Activated T-cell treated with anti-CD3 and anti-CD28 coated beads, Interleukin-2, amount 50 U/mL, for 72 hours (primary cell): Measurements from ENCODE around the gene CPNE1. TPM values are rescaled to one million over a fixed set of nuclear protein-coding genes. Genes with fewer than 3 reads are reported as not detected.
A peak's percentile ranks its signal among the peaks of the same experiment; 100 is the strongest.

Experiments
- ATAC-seq, 2 donors: fragments of 150-1000 bp; cut with Tn5 transposase; replicated peaks in 1 of 2; 2 replicates each; pipeline ENCODE4 v1.10.0; 2021; ENCODE audit warnings: moderate library complexity in 2 of 2, mild to moderate bottlenecking in 1 of 2
- DNase-seq, 2 donors: peaks; one replicate each; pipeline ENCODE4 v3.0.0; 2021 to 2022; ENCODE audit warnings: mixed read lengths in 1 of 2
- H3K27ac Mint-ChIP-seq: one replicate; pipeline ENCODE4 v1.8.0; 2022; ENCODE audit warnings: mild to moderate bottlenecking, moderate library complexity, mixed read lengths
- H3K27me3 Mint-ChIP-seq: one replicate; pipeline ENCODE4 v1.8.0; 2022; ENCODE audit warnings: low read depth, mixed read lengths
- H3K36me3 Mint-ChIP-seq, 2 donors: one replicate each; pipeline ENCODE4 v1.8.0; 2022; ENCODE audit warnings: mixed read lengths in 2 of 2, mild to moderate bottlenecking in 1 of 2; ENCODE audit not compliant: insufficient read depth in 2 of 2
- H3K4me1 Mint-ChIP-seq: one replicate; pipeline ENCODE4 v1.8.0; 2022; ENCODE audit warnings: low read depth, mixed read lengths
- H3K4me3 Mint-ChIP-seq, 2 donors: one replicate each; pipeline ENCODE4 v1.8.0; 2022; ENCODE audit warnings: mild to moderate bottlenecking in 2 of 2, mixed read lengths in 2 of 2, moderate library complexity in 2 of 2
- H3K9me3 Mint-ChIP-seq, 2 donors: one replicate each; pipeline ENCODE4 v1.8.0; 2022; ENCODE audit warnings: mixed read lengths in 2 of 2
- total RNA-seq, 2 donors: library from RNA; stranded (reverse); gene quantifications; one replicate each; pipeline ENCODE4 v1.2.3, GENCODE V29; 2022

Gene CPNE1
- total RNA-seq, 2 donors from 2014 or later: 459 to 512 TPM

DNA sequence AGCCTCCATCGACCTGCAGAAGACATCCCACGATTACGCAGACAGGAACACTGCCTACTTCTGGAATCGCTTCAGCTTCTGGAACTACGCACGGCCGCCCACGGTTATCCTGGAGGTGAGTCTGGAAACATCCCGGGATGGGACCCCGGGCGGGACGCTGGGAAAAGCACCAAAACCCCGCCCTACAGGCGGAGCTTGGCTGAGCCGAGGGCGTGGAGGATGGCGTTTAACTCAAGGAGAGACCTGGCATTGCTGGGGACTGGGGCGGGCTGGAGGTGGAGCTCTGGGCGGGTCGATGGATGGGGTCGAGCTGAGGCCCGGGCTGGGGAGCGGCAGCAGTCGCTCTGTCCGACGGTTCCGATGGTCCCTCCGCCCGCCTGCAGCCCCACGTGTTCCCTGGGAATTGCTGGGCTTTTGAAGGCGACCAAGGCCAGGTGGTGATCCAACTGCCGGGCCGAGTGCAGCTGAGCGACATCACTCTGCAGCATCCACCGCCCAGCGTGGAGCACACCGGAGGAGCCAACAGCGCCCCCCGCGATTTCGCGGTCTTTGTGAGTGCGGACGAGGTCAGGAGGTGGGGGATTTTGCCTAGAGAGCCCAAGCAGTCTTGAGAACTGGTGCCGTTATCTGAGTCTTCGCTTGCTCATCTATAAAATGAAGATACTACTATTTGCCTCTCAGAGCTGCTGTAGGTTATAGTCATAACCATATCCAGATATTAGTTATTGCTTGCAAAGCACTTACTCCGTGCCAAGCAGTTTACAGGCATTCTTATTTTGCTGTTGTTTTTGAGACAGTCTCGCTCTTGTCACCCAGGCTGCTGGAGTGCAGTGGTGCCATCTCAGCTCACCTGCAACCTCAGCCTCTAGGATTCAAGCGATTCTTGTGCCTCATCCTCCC, 45.3 kb downstream of the CPNE1 start:
- Mint-ChIP-seq H3K27ac (peak overlapping the region; percentile 79), H3K27me3 (no peaks in the 10 kb centered on the region), H3K4me3 (peak overlapping the region; percentile 80 to 86), H3K4me1 (peaks cover 64% of the 10 kb centered on the region), H3K9me3 (no peaks in the 10 kb centered on the region), H3K36me3 (peaks cover 0 to 2% of the 10 kb centered on the region in 2 donors)
- DNase-seq (peak; percentile 90 to 94), ATAC-seq (peak; percentile 59)

DNA sequence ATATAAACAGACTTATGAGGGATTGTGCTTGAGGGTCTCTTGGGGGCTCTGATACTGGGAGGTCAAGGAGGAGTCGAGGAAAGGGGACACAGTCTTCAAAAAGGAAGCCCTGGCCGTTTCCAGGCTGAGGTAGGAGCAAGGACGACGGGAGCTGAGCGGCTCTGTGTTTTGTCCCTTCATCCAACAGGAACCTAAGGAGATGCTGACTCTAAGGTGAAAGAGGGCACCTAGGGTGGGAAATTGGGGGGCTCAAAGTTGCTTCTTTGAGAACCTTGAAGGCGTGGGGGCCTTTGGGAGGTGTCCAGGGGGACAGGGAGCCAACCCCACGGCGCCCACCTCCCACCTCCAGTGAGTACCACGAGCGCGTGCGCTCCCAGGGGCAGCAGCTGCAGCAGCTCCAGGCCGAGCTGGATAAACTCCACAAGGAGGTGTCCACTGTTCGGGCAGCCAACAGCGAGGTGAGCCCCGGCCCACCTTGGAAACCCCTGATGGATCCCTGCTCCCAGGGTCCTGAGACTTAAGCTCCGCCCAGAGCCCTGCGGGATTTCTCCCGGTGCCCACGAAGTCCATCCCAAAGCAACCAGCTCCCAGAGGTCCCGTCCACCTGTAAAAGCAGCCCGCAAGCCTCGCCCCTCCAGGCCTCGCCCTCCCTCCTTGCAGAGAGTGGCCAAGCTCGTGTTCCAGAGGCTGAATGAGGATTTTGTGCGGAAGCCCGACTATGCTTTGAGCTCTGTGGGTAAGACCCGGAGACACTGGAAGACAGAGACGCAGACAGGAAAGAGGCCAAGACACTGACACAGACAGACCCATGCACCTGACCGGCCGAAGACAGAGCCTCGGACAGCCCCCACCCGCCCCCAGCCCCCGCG, 46.2 kb downstream of the CPNE1 start:
- ATAC-seq (no peak), DNase-seq (peak; percentile 26)
- peak overlapping the region; percentile 80 to 86 for H3K4me3 Mint-ChIP-seq
- peaks cover 0 to 2% of the 10 kb centered on the region in 2 donors for H3K36me3 Mint-ChIP-seq
- peaks cover 67% of the 10 kb centered on the region for H3K4me1 Mint-ChIP-seq
- H3K27me3 Mint-ChIP-seq: no peaks in the 10 kb centered on the region
- no peaks in the 10 kb centered on the region for H3K9me3 Mint-ChIP-seq
- H3K27ac Mint-ChIP-seq: peak overlapping the region; percentile 59

DNA sequence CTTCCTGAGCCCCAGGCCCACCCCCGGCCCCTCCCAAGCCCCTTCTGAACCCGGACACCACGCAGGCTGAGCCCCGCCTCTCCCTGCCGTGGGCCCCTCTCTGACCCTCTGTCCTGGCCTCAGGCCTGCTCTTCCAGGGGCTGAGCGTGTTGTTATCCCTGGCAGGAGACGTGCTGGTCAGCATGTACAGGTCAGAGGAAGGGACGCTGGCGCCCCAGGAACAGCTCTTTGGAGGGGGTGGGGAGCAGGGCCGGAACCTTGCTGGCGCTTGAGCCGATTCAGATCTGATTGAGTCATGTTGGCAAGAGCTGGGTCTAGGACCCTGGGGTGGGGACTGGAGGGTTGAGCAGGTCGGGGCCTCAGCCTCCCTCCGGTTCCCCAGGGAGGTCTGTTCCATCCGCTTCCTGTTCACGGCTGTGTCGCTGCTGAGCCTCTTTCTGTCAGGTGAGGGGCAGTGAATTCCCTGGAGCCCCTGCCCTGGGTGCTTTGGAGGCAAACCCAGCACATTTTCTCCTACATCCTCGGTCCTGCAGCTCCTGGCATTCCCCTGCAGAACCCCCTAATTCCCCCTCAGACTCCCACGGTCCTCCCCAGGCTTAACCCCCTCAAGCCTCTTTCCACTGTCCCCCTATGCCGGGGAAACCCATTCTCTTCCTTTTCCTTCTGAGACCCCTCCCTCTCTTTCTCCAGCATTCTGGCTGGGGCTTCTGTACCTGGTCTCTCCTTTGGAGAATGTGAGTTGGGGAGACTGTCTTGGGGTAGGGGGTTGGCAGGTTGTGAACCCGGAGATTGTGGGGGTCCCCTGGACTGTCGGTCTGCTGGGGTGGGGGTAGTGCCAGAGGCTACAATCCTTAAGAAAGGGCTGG, 47.1 kb downstream of the CPNE1 start:
- no peaks in the 10 kb centered on the region for H3K27me3 Mint-ChIP-seq
- ATAC-seq: peak; percentile 5 to 6

DNA sequence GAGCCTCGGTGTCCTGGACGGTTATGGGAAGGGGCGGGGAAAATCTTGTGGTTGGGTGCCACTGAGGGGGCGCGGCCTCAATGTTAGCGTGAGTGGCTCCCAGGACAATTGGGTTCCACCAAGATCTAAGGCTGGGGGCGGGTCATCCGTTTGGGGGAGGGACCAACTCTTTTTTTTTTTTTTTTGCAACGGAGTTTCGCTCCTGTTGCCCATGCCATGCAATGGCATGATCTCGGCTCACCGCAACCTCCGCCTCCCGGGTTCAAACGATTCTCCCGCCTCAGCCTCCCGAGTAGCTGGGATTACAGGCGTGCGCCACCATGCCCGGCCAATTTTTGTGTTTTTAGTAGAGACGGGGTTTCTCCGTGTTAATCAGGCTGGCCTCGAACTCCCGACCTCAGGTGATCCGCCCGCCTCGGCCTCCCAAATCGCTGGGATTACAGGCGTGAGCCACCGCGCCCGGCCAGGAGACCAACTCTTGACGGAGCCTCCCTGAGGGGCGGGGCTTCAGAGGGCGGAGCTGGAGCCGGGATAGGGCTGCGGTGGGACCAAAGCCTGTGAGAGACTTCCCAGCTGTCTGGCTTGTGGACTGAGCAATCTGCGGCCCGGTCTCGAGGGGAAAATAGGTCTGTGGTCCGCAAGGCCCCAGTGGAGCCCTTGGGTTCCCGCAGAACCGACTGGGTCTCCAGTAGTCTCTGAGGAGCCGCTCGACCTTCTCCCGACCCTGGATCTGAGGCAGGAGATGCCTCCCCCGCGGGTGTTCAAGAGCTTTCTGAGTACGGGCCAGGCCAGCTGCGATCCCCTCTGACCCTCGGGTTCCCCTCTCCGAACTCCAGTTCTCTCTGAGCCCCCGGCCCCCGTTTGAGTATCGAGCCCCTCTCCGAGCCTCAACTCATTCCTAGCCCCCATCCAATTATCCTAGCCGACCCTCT, 48.0 kb downstream of the CPNE1 start:
- DNase-seq: peak; percentile 62 to 99
- Mint-ChIP-seq H3K27ac (peak overlapping the region; percentile 84), H3K9me3 (no peaks in the 10 kb centered on the region), H3K4me3 (peak overlapping the region; percentile 80 to 86), H3K27me3 (no peaks in the 10 kb centered on the region), H3K36me3 (peaks cover 0 to 2% of the 10 kb centered on the region in 2 donors), H3K4me1 (peaks cover 64% of the 10 kb centered on the region)
- ATAC-seq: no peak

More for the DNA sequence above, 47.1 kb downstream of the CPNE1 start:
- H3K4me1 Mint-ChIP-seq: peaks cover 67% of the 10 kb centered on the region
- no peaks in the 10 kb centered on the region for H3K9me3 Mint-ChIP-seq
- H3K36me3 Mint-ChIP-seq: peaks cover 0 to 2% of the 10 kb centered on the region in 2 donors
- H3K4me3 Mint-ChIP-seq: peak overlapping the region; percentile 80 to 86
- peak; percentile 69 to 76 for DNase-seq
- peak overlapping the region; percentile 73 for H3K27ac Mint-ChIP-seq

DNA sequence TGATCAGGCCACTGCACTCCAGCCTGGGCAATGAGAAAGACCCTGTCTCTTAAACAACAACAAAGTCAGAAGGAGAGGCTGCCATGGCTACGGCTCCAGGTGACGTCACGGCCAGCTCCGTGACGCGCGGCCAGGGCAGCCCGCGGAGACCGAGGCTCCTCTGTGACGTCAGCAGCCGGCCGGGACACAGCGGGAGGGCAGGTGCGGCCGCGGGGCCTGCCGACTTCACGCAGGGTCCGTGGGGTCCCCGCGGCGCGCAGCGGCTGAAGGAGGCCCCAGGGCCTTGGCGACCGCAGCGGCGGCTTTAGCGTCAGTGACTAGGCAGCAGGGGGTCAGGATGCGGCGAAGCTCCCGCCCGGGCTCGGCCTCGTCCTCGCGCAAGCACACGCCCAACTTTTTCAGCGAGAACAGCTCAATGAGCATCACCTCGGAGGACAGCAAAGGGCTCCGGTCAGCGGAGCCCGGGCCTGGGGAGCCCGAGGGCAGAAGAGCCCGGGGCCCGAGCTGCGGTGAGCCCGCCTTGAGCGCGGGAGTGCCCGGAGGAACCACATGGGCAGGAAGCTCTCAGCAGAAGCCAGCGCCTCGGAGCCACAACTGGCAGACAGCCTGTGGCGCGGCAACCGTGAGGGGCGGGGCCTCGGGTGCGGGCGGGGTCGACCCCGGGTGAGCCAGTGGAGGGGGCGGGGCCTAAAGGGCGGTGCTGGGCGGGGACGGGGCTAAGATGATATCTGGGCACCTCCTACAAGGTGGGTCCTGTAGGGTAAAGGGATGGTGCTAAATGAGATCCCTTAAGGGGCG, 48.8 kb downstream of the CPNE1 start, which contains the start of gene SPAG4:
SPAG4 (plus strand) TSS at position 163 of the 798 bp plus-strand sequence; CDS start at position 338, 175 bp downstream.
- H3K27me3 Mint-ChIP-seq: no peaks in the 10 kb centered on the region
- no peaks in the 10 kb centered on the region for H3K9me3 Mint-ChIP-seq
- H3K36me3 Mint-ChIP-seq: no peaks in the 10 kb centered on the region
- DNase-seq: peak; percentile 80 to 100
- H3K4me1 Mint-ChIP-seq: peaks cover 55% of the 10 kb centered on the region
- H3K27ac Mint-ChIP-seq: peak within 1 kb of the TSS; percentile 89
- ATAC-seq: peak; percentile 83 to 85
- peak within 1 kb of the TSS; percentile 86 to 89 for H3K4me3 Mint-ChIP-seq

DNA sequence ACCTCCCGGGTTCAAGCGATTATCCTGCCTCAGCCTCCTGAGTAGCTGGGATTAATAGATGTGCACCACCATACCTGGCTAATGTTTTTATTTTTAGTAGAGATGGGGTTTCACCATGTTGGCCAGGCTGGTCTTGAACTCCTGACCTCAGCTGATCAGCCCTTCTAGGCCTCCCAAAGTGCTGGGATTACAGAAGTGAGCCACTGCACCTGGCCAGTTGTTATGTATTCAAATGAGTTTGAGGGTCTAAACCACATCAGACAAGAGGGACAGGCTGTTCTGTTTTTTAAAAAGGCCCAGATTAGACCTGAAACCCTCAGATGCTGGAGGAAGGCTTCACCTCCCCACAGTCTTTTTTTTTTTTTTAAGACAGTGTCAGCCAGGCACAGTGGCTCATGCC, 53.2 kb downstream of the CPNE1 start:
- Mint-ChIP-seq H3K4me1 (peaks cover 17% of the 10 kb centered on the region), H3K27ac (no peak overlapping the region), H3K27me3 (no peaks in the 10 kb centered on the region), H3K4me3 (no peak overlapping the region), H3K36me3 (no peaks in the 10 kb centered on the region), H3K9me3 (no peaks in the 10 kb centered on the region)
- DNase-seq: no peak
- no peak for ATAC-seq

DNA sequence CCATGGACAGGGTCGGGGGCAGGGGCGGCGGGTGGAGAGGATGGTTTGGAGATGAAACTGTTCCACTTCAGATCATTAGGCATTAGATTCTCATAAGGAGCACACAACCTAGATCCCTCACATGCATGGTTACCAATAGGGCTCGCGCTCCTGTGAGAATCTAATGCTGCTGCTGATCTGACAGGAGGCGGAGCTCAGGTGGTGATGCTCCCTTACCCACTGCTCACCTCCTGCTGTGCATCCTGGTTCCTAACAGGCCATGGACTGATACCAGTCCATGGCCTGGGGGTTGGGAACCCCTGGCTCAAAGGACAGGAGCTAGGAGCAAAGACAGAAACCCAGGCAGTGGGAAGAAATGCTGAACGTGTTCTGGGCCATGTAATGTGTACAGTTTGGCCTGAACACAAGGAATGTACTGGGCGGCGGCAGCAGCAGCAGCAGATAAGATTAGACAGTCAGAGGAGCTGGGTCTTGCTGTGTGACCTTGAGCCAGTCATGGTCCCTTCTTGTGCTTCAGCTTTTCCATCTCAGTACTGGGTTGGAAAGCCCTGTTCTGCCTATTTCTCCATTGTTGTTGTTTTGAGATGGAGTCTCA, 53.8 kb downstream of the CPNE1 start:
- no peak overlapping the region for H3K27ac Mint-ChIP-seq
- peaks cover 15% of the 10 kb centered on the region for H3K4me1 Mint-ChIP-seq
- no peak overlapping the region for H3K4me3 Mint-ChIP-seq
- no peaks in the 10 kb centered on the region for H3K27me3 Mint-ChIP-seq
- H3K9me3 Mint-ChIP-seq: no peaks in the 10 kb centered on the region
- ATAC-seq: no peak
- no peak for DNase-seq
- no peaks in the 10 kb centered on the region for H3K36me3 Mint-ChIP-seq

DNA sequence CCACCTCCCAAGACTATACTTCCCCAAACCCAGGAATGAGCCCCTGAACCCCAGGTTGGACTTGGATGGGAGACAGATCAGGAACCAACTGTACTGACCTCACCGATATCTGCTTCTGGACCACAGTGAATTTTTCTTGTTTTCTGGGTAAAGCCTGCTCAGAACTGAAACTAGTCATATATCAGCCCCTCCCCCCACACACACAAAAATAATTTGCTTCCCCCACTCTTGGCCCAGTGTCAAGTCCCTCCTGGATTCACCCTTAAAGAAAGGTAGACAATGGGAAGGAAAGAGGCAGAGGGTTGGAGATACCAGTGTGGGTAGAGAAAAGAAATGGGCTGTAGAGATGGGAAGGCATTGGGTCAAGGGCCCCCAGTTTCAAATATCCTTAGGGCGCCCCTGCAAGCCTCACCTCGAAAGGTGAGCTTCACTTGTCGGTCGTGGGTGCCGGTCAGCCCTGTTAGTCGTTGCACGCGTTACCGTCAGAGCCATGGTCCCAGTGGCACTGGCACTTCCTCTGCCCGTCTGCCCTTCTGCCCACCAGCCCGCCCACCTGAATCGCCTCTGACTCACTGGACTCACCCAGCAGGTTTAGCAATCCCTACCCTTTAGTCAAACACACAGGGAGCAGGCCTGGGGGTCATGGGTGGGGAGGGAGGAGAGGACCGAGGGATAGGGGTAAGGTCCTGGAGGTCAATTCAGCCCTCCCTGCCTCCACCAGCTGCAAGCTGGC, 57.5 kb downstream of the CPNE1 start:
- no peaks in the 10 kb centered on the region for H3K36me3 Mint-ChIP-seq
- peaks cover 12% of the 10 kb centered on the region for H3K27me3 Mint-ChIP-seq
- no peak for ATAC-seq
- no peak overlapping the region for H3K4me3 Mint-ChIP-seq
- H3K9me3 Mint-ChIP-seq: no peaks in the 10 kb centered on the region
- peaks cover 4% of the 10 kb centered on the region for H3K4me1 Mint-ChIP-seq
- no peak for DNase-seq
- no peak overlapping the region for H3K27ac Mint-ChIP-seq

DNA sequence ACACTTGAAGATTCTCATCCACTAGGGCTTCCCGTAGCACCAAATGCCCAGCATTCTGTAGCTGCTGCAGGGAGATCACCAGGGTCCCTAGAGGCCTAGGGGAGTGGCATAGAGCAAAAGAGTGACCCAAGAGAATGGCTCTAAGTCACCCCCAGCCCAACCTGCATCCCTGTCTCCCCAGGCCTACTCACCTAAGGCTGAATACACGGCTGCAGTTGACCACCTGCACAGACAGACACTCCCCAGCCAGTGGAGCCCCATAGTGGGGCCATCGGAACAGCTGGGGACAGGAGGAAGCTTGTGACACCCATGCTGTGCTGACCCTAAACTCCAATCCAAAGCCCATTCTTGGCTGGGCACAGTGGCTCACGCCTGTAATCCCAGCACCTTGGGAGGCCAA, 58.6 kb downstream of the CPNE1 start:
- no peak for ATAC-seq
- no peaks in the 10 kb centered on the region for H3K9me3 Mint-ChIP-seq
- H3K27ac Mint-ChIP-seq: no peak overlapping the region

DNA sequence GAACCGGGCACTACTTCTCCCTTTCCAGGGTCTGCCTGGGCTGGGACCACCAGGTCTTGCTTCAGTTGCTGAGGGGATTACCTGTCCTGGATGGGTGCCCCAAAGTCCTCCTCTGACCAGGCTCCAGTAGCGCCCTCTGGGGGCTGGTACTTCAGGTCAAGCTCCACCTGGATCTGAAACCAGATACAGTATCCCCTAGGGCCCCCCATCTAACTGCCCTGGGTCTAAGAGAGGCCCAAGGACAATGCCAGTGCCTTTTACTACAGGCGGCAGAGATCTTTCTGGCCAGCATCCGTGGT, 60.3 kb downstream of the CPNE1 start:
- H3K9me3 Mint-ChIP-seq: no peaks in the 10 kb centered on the region
- H3K27me3 Mint-ChIP-seq: peaks cover 25% of the 10 kb centered on the region
- no peak overlapping the region for H3K27ac Mint-ChIP-seq
- ATAC-seq (no peak), DNase-seq (peak in 1 of 2 donors; percentile 38)
- no peak overlapping the region for H3K4me3 Mint-ChIP-seq
- H3K4me1 Mint-ChIP-seq: peaks cover 15% of the 10 kb centered on the region
- no peaks in the 10 kb centered on the region for H3K36me3 Mint-ChIP-seq

More for the DNA sequence above, 58.6 kb downstream of the CPNE1 start:
- H3K36me3 Mint-ChIP-seq: no peaks in the 10 kb centered on the region
- peaks cover 16% of the 10 kb centered on the region for H3K27me3 Mint-ChIP-seq
- no peak overlapping the region for H3K4me3 Mint-ChIP-seq
- DNase-seq: no peak
- peaks cover 7% of the 10 kb centered on the region for H3K4me1 Mint-ChIP-seq
